ENCODE results near the gene DCAF15. TPM values are rescaled to one million over a fixed set of nuclear protein-coding genes. Genes with fewer than 3 reads are reported as not detected.

The DCAF15 gene, protein sequence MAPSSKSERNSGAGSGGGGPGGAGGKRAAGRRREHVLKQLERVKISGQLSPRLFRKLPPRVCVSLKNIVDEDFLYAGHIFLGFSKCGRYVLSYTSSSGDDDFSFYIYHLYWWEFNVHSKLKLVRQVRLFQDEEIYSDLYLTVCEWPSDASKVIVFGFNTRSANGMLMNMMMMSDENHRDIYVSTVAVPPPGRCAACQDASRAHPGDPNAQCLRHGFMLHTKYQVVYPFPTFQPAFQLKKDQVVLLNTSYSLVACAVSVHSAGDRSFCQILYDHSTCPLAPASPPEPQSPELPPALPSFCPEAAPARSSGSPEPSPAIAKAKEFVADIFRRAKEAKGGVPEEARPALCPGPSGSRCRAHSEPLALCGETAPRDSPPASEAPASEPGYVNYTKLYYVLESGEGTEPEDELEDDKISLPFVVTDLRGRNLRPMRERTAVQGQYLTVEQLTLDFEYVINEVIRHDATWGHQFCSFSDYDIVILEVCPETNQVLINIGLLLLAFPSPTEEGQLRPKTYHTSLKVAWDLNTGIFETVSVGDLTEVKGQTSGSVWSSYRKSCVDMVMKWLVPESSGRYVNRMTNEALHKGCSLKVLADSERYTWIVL
- total RNA-seq, result 49.5 and 52.5 TPM in 2 replicates

DNA sequence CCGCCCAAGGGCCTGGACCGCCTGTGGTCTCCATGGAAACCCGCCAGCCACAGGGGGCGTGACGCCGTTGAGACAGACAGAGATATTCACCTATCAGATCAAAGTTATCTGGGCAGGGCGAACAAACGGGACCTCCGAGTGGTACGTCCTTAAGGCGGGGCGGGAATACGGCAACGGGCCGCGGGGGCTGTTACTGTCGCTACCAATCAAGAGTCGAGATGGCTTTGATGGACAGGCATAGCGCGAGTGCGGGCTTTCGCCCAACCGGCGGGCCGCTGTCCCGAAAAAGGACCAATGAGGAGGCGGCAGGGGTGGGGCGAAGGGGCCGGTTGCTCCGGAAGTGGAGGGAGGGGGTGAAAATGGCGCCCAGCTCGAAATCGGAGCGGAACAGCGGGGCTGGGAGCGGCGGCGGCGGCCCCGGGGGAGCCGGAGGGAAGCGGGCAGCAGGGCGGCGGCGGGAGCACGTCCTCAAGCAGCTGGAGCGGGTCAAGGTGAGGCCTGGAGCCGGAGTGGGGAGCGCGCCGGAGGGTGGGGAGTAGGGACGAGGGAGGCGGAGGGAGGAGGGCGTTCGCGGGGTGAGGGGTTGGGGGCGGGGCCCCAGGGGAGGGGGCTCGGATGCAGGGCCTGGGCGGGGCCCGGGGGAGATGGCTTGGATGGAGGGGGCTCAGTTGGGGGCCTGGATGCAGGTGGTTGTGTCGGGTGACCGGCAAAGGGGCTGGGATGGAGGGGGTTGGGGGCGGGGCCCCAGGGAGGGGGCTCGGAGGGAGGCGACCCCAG lies at the start of gene DCAF15:
Gene DCAF15, plus strand, starts transcription at position 356 of the 777 bp plus-strand sequence. Its CDS starts 4 bp downstream, at position 360.
- TF ChIP-seq, protein P1, sequence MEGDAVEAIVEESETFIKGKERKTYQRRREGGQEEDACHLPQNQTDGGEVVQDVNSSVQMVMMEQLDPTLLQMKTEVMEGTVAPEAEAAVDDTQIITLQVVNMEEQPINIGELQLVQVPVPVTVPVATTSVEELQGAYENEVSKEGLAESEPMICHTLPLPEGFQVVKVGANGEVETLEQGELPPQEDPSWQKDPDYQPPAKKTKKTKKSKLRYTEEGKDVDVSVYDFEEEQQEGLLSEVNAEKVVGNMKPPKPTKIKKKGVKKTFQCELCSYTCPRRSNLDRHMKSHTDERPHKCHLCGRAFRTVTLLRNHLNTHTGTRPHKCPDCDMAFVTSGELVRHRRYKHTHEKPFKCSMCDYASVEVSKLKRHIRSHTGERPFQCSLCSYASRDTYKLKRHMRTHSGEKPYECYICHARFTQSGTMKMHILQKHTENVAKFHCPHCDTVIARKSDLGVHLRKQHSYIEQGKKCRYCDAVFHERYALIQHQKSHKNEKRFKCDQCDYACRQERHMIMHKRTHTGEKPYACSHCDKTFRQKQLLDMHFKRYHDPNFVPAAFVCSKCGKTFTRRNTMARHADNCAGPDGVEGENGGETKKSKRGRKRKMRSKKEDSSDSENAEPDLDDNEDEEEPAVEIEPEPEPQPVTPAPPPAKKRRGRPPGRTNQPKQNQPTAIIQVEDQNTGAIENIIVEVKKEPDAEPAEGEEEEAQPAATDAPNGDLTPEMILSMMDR (conservative IDR thresholded peaks at IDR 0.05; ENCODE audit: low read depth, low read length), result no peak
- H3K4me3 ChIP-seq (ENCODE audit: low read depth, low read length), result peak within 1 kb of the TSS; percentile 77
- DNase-seq (ENCODE audit: low read depth), result peak; percentile 86

GRCh38 chr19:13902993-13903555 lies 49.2 kb upstream of the DCAF15 start:
- TF ChIP-seq, protein P1 (conservative IDR thresholded peaks at IDR 0.05; ENCODE audit: low read depth, low read length), result peak; percentile 56
- H3K4me3 ChIP-seq (ENCODE audit: low read depth, low read length), result no peak overlapping the region
- no peak for DNase-seq (ENCODE audit: low read depth)

- H3K4me3 ChIP-seq (ENCODE audit: low read depth, low read length), result peak within 1 kb of the TSS; percentile 88
- peak; percentile 16 for DNase-seq (ENCODE audit: low read depth)
- TF ChIP-seq, protein P1 (conservative IDR thresholded peaks at IDR 0.05; ENCODE audit: low read depth, low read length), result no peak
These were observed 46.4 kb upstream of the DCAF15 start, which contains the start of the genes BRME1 and CC2D1A for GRCh38 chr19:13905634-13906520. Gene BRME1, minus strand, starts transcription at chr19:13906117. Its CDS starts 1,225 bp downstream, at chr19:13904892. Gene CC2D1A, plus strand, starts transcription at chr19:13906201. Its CDS starts 241 bp downstream, at chr19:13906442.

DNA sequence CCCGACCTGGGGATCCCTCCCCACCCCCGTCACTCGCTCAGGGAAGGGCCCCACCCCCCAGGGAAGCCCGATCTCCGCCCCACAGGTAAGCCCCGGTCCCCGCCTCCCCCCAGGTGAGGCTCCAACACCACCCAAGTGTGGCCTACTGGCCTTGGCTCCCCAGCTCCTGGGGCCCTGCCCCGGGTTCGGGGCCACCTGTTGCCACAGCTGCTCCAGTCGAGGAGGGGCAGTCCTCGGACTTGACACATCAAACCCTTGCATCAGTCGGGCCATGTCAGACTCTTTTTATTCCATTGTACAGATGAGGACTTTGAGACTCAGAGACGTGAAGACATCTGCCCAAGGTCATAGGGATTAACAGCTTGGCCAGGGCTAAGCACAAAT lies 45.8 kb upstream of the DCAF15 start:
- TF ChIP-seq, protein P1 (conservative IDR thresholded peaks at IDR 0.05; ENCODE audit: low read depth, low read length), result no peak
- peak overlapping the region; percentile 88 for H3K4me3 ChIP-seq (ENCODE audit: low read depth, low read length)
- no peak for DNase-seq (ENCODE audit: low read depth)

DNA sequence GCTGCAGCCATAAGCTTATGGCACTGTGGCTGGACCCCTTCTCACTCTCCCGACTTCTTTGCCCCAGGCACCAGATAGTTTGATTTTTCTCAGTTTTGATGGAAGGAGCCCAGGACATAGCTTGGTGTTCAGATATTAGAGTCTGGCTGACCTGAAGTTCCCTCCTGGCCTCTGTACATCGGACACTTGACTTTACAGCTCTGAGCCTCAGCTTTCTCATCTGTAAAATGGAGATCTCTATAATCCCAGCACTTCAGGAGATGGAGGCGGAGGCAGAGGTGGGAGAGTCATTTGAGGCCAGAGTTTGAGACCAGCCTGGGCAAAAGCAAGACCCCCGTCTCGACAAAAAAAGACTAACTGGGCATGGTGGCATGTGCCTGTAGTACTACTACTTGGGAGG lies 45.4 kb upstream of the DCAF15 start:
- DNase-seq (ENCODE audit: low read depth), result no peak
- H3K4me3 ChIP-seq (ENCODE audit: low read depth, low read length), result peak overlapping the region; percentile 88
- TF ChIP-seq, protein P1 (conservative IDR thresholded peaks at IDR 0.05; ENCODE audit: low read depth, low read length), result no peak

GRCh38 chr19:13908674-13909073 lies 43.6 kb upstream of the DCAF15 start:
- no peak overlapping the region for H3K4me3 ChIP-seq (ENCODE audit: low read depth, low read length)
- TF ChIP-seq, protein P1 (conservative IDR thresholded peaks at IDR 0.05; ENCODE audit: low read depth, low read length), result no peak
- DNase-seq (ENCODE audit: low read depth), result no peak

All from epithelial cell of proximal tubule (primary cell).